ENCODE data around the gene PRRT1B. TPM values are rescaled to one million over a fixed set of nuclear protein-coding genes. Genes with fewer than 3 reads are reported as not detected.

PRRT1B gene
- total and polyA plus RNA-seq, 2 donors from 2014 or later, result 1.0 TPM; not detected in 1

DNA sequence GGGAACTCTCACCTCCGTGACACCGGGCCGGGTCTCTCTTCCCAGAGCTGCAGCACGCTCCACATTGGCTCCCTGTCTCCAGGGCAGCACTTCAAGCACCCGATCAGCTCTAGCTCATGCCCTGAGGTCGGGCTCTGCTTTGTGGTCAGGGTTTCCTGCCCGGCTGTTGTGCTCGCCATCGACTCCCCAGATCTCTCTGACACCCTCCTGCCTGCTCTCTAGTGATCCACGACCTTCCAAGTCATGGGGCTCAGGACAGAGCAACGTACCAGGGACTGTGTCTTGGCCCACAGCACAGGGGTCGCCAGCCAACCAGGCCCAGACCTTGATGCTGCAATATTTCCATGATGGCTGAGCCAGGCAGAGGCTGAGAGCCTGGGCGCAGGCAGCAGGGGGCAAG lies 45.1 kb downstream of the PRRT1B start:
- Histone ChIP-seq H3K4me3 (ENCODE audit: low read length in 3 of 3) (no peak overlapping the region), H3K36me3 (ENCODE audit: control insufficient read depth in 2 of 3, insufficient read depth in 3 of 3, low read length in 3 of 3) (peaks cover 0 to 27% (median 17%) of the 10 kb centered on the region in 3 donors), H3K27ac (ENCODE audit: low read depth in 2 of 2, low read length in 2 of 2) (no peak overlapping the region), H3K9me3 (ENCODE audit: control insufficient read depth in 2 of 3, insufficient read depth in 1 of 3, low read length in 3 of 3) (no peaks in the 10 kb centered on the region), H3K4me1 (ENCODE audit: control insufficient read depth in 2 of 3, insufficient read depth in 2 of 3, low read depth in 1 of 3, low read length in 3 of 3) (no peaks in the 10 kb centered on the region), H3K9ac (ENCODE audit: low read length in 3 of 3) (no peak overlapping the region), H3K27me3 (ENCODE audit: control insufficient read depth, insufficient read depth, low read length) (no peaks in the 10 kb centered on the region)
- DNase-seq, result no peak
- intact Hi-C loops (cut with DNase I), result no loop called here
- FAIRE-seq, result no peak
- TF ChIP-seq, protein P1, sequence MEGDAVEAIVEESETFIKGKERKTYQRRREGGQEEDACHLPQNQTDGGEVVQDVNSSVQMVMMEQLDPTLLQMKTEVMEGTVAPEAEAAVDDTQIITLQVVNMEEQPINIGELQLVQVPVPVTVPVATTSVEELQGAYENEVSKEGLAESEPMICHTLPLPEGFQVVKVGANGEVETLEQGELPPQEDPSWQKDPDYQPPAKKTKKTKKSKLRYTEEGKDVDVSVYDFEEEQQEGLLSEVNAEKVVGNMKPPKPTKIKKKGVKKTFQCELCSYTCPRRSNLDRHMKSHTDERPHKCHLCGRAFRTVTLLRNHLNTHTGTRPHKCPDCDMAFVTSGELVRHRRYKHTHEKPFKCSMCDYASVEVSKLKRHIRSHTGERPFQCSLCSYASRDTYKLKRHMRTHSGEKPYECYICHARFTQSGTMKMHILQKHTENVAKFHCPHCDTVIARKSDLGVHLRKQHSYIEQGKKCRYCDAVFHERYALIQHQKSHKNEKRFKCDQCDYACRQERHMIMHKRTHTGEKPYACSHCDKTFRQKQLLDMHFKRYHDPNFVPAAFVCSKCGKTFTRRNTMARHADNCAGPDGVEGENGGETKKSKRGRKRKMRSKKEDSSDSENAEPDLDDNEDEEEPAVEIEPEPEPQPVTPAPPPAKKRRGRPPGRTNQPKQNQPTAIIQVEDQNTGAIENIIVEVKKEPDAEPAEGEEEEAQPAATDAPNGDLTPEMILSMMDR (IDR thresholded peaks at IDR 0.05; ENCODE audit: borderline replicate concordance, extremely low read depth, insufficient read depth), result no peak

DNA sequence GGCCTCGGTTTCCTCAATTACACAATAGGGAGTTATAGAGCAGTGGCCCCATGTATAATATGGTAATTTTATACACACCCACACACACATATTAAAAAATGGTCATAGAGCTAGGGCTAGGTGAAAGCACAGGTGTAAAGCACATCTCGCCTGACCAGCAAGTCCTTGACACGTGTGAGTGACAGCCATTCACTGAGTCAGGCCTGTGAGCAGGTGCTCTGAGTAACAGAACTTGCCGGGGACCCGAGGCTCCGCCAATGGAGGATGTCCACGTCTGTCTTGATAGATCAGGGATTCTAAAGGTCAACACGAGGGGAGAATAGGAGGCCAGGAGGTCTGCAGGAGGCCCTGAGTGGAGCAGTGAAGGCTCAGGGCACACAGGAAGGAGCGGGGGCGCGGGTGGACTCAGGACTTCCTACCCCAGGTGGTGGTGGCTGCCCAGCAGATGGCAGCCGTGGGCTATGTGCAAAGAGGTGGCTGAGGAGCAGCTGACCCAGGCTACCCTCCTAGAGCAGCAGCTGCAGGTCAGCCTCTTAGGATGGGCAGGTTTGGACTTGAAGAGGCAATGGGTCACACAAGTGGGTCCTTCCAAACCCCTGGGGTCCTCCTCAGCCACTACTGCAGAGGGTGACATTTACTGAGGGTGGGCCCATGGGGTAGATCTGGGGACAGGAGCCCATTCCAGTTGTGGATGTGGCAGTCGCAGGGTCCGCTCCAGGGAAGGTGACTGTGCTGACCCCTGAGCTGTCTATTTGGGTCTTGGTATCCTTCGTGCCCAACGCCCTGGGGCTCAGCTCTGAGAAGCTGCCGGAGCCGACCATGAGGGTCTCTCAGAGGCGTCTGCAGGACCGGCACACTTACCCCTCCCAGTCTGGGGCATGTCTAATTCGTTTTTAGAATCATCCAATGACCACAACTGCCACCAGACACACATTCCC lies 45.9 kb downstream of the PRRT1B start:
- DNase-seq, result peak; percentile 78 to 92 (median 83)
- Histone ChIP-seq H3K4me1 (ENCODE audit: control insufficient read depth in 2 of 3, insufficient read depth in 2 of 3, low read depth in 1 of 3, low read length in 3 of 3) (no peaks in the 10 kb centered on the region), H3K9ac (ENCODE audit: low read length in 3 of 3) (no peak overlapping the region), H3K27ac (ENCODE audit: low read depth in 2 of 2, low read length in 2 of 2) (no peak overlapping the region), H3K9me3 (ENCODE audit: control insufficient read depth in 2 of 3, insufficient read depth in 1 of 3, low read length in 3 of 3) (no peaks in the 10 kb centered on the region), H3K4me3 (ENCODE audit: low read length in 3 of 3) (no peak overlapping the region), H3K36me3 (ENCODE audit: control insufficient read depth in 2 of 3, insufficient read depth in 3 of 3, low read length in 3 of 3) (peaks cover 0 to 34% (median 22%) of the 10 kb centered on the region in 3 donors), H3K27me3 (ENCODE audit: control insufficient read depth, insufficient read depth, low read length) (no peaks in the 10 kb centered on the region)
- FAIRE-seq, result no peak
- intact Hi-C loops (cut with DNase I), result no loop called here
- TF ChIP-seq, protein P1 (IDR thresholded peaks at IDR 0.05; ENCODE audit: borderline replicate concordance, extremely low read depth, insufficient read depth), result peak; percentile 87

DNA sequence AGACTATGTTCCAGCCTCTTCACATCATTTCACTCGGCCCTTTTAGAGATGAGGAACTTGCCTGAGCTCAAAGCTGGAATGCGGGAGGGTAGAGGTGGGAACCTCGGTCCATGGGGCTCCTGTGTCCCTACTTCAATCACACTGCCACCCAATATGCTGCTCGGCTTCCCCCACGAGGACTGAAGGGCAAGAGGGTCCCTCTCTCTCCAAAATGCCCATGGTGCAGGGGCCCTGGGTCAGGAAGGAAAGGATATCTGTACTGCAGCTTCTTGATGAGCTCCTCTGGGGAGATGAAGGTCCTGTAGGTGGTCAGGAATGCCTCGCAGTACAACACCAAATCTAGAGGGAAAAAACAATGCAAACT lies 46.5 kb downstream of the PRRT1B start:
- Histone ChIP-seq H3K9me3 (ENCODE audit: control insufficient read depth in 2 of 3, insufficient read depth in 1 of 3, low read length in 3 of 3) (no peaks in the 10 kb centered on the region), H3K27ac (ENCODE audit: low read depth in 2 of 2, low read length in 2 of 2) (no peak overlapping the region), H3K4me3 (ENCODE audit: low read length in 3 of 3) (no peak overlapping the region), H3K4me1 (ENCODE audit: control insufficient read depth in 2 of 3, insufficient read depth in 2 of 3, low read depth in 1 of 3, low read length in 3 of 3) (no peaks in the 10 kb centered on the region), H3K27me3 (ENCODE audit: control insufficient read depth, insufficient read depth, low read length) (no peaks in the 10 kb centered on the region), H3K36me3 (ENCODE audit: control insufficient read depth in 2 of 3, insufficient read depth in 3 of 3, low read length in 3 of 3) (peaks cover 0 to 39% (median 22%) of the 10 kb centered on the region in 3 donors), H3K9ac (ENCODE audit: low read length in 3 of 3) (no peak overlapping the region)
- TF ChIP-seq, protein P1 (IDR thresholded peaks at IDR 0.05; ENCODE audit: borderline replicate concordance, extremely low read depth, insufficient read depth), result no peak
- intact Hi-C loops (cut with DNase I), result no loop called here
- FAIRE-seq (no peak), DNase-seq (no peak)

Measured in kidney (tissue), 14 donors.